CMK (cell line): ENCODE measurements around the gene CLK1.
A peak's percentile ranks its signal among the peaks of the same experiment; 100 is the strongest.

Experiments used
- DNase-seq: peaks from one replicate; pipeline ENCODE4 v3.0.0-alpha.2; 2010; ENCODE audit warnings: low read depth

The CLK1 gene

GRCh38 chr2:200811333-200812121, 52.9 kb downstream of the CLK1 start, which contains the start of gene BZW1:
Gene BZW1 (plus strand): TSS chr2:200811910. CDS start chr2:200813218, 1,308 bp downstream.
- peak; percentile 91 for DNase-seq

DNA sequence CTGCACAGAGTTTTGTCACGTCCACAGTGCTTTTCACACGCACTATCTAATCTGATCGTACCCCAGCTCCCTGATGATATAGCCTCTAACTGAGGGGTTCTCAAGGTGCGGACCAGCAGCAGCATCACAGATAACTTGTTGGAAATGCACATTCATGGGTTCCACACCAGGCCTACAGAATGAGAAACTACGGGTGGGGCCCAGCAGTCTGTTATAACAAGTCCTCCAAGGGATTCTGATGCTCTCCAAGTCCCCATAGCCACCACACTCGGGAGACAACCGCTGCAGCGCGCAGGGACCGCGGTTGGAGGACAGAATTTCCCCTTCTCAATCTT, 53.5 kb downstream of the CLK1 start:
- DNase-seq, result no peak

- peak; percentile 69 for DNase-seq
Measured at GRCh38 chr2:200810252-200810997, 54.0 kb downstream of the CLK1 start.

DNA sequence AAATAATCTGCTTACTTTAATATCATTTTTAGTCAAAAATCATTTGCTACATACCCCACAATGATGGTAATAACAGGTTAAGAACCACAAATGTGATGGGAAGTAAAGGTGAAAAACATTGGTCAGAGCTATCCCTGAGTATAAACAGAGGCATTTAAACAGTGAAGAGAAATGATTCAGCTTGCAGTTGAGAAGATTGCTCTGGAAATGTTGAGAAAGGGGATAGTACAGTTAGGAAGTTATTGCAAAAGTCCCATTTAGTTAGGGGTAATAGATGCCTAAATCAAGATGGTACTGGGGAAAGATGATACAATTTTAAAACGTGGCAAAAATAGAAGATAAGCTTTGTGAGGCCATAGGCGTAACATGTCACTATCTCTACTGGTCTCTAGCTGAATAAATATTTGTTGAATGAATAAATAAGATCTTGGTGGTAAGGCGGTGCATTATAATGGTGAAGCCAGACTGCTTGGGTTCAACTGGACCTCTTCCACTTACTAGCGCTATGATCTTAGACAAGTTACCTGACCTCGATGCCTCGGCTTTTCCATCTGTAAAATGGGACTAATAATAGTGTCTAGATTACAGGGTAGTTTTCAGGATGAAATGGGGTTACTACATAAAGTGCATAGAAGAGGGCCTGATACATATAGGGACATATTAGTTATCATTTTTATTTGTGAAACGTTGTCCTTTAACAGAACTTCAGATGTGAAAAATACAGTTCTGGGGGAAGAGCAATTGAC, 54.8 kb downstream of the CLK1 start:
- no peak for DNase-seq
